WTC11 (cell line): ENCODE results near the gene SYNCRIP. TPM values are rescaled to one million over a fixed set of nuclear protein-coding genes. Genes with fewer than 3 reads are reported as not detected.

Source experiments
- ATAC-seq: fragments of 200-7000 bp; cut with Tn5 transposase; 2 replicates; pipeline ENCODE4 v1.10.0; 2021; ENCODE audit warnings: mild to moderate bottlenecking, moderate library complexity
- CTCF ChIA-PET: fragments of 300-600 bp; sonication (Branson Sonifier 250); formaldehyde crosslinking; loops from one replicate; lab custom pipeline; 2021; ENCODE audit warnings: antibody characterized with exemption; lab: Charles Lee
- POLR2A ChIA-PET: fragments of 350-600 bp; sonication (Branson Sonifier 250); formaldehyde crosslinking; loops from one replicate; lab custom pipeline; 2021; ENCODE audit warnings: antibody characterized with exemption; lab: Charles Lee
- DNase-seq: peaks from one replicate; pipeline ENCODE4 v3.0.0; 2021; ENCODE audit warnings: low spot score
- H3K27ac Mint-ChIP-seq: 2 replicates; pipeline ENCODE4 v1.8.0; 2021; ENCODE audit warnings: mixed read lengths
- H3K27me3 Mint-ChIP-seq: 2 replicates; pipeline ENCODE4 v1.8.0; 2021; ENCODE audit warnings: low read depth, mild to moderate bottlenecking, moderate library complexity, mixed read lengths
- H3K36me3 Mint-ChIP-seq: 2 replicates; pipeline ENCODE4 v1.8.0; 2021; ENCODE audit warnings: mixed read lengths
- H3K4me1 Mint-ChIP-seq: 2 replicates; pipeline ENCODE4 v1.8.0; 2022; ENCODE audit warnings: mixed read lengths
- H3K4me3 Mint-ChIP-seq: 2 replicates; pipeline ENCODE4 v1.8.0; 2021; ENCODE audit warnings: mild to moderate bottlenecking, moderate library complexity, mixed read lengths
- H3K9me3 Mint-ChIP-seq: 2 replicates; pipeline ENCODE4 v1.8.0; 2021; ENCODE audit warnings: mixed read lengths
- ATF1 ChIP-seq: sonication (generic); formaldehyde crosslinking; IDR thresholded peaks from 2 replicates; pipeline ENCODE4 v1.8.1; 2023; ENCODE audit warnings: mild to moderate bottlenecking, moderate library complexity, missing genetic modification reagents
- ELF4 ChIP-seq: sonication (generic); formaldehyde crosslinking; IDR thresholded peaks from 2 replicates; pipeline ENCODE4 v1.8.1; 2022; ENCODE audit warnings: low read depth, mild to moderate bottlenecking, moderate library complexity, missing genetic modification reagents
- ESRRA ChIP-seq: sonication (generic); formaldehyde crosslinking; IDR thresholded peaks from 2 replicates; pipeline ENCODE4 v1.8.1; 2022; ENCODE audit warnings: mild to moderate bottlenecking, missing genetic modification reagents, borderline replicate concordance
- ETV6 ChIP-seq: sonication (generic); formaldehyde crosslinking; IDR thresholded peaks from 2 replicates; pipeline ENCODE4 v1.8.1; 2022; ENCODE audit warnings: mild to moderate bottlenecking, missing genetic modification reagents
- GTF2I ChIP-seq: fragments of 250-450 bp; sonication (Bioruptor Pico); conservative IDR thresholded peaks from 2 replicates; pipeline ENCODE4 v1.4.0; 2021; ENCODE audit warnings: mild to moderate bottlenecking
- JUN ChIP-seq: sonication (generic); formaldehyde crosslinking; IDR thresholded peaks from 2 replicates; pipeline ENCODE4 v1.8.0; 2023; ENCODE audit warnings: mild to moderate bottlenecking, missing genetic modification reagents
- NFATC4 ChIP-seq: fragments of 250-450 bp; sonication (Bioruptor Pico); IDR thresholded peaks from 2 replicates; pipeline ENCODE4 v1.9.0; 2021; ENCODE audit warnings: mild to moderate bottlenecking
- NFYB ChIP-seq: sonication (generic); formaldehyde crosslinking; conservative IDR thresholded peaks from 2 replicates; pipeline ENCODE4 v1.8.0; 2022; ENCODE audit warnings: low read depth, missing genetic modification reagents
- SP1 ChIP-seq: sonication (generic); formaldehyde crosslinking; conservative IDR thresholded peaks from 2 replicates; pipeline ENCODE4 v1.8.1; 2022; ENCODE audit warnings: missing genetic modification reagents
- TEAD4 ChIP-seq: sonication (generic); formaldehyde crosslinking; IDR thresholded peaks from 2 replicates; pipeline ENCODE4 v1.8.0; 2022; ENCODE audit warnings: mild to moderate bottlenecking, missing genetic modification reagents
- ZBTB21 ChIP-seq: sonication (generic); formaldehyde crosslinking; IDR thresholded peaks from 2 replicates; pipeline ENCODE4 v1.8.1; 2023; ENCODE audit warnings: mild to moderate bottlenecking, missing genetic modification reagents, borderline replicate concordance
- ZNF121 ChIP-seq: sonication (generic); formaldehyde crosslinking; IDR thresholded peaks from 2 replicates; pipeline ENCODE4 v1.8.0; 2023; ENCODE audit warnings: missing genetic modification reagents
- ZNF138 ChIP-seq: sonication (generic); formaldehyde crosslinking; conservative IDR thresholded peaks from 2 replicates; pipeline ENCODE4 v1.8.1; 2022; ENCODE audit warnings: mild to moderate bottlenecking, moderate library complexity, missing genetic modification reagents
- ZNF263 ChIP-seq: sonication (generic); formaldehyde crosslinking; IDR thresholded peaks from 2 replicates; pipeline ENCODE4 v1.8.1; 2022; ENCODE audit warnings: low read depth, mild to moderate bottlenecking, moderate library complexity, missing genetic modification reagents
- total RNA-seq: library from RNA; stranded (reverse); gene quantifications from 3 replicates; pipeline ENCODE4 v1.2.3, GENCODE V29; 2021
- TF ChIP-seq, protein P1 (sequence below): sonication (generic); formaldehyde crosslinking; IDR thresholded peaks from 2 replicates; pipeline ENCODE4 v1.8.1; 2023; ENCODE audit warnings: mild to moderate bottlenecking, missing genetic modification reagents, moderate library complexity
- TF ChIP-seq, protein P2 (sequence below): fragments of 250-450 bp; sonication (Bioruptor Pico); IDR thresholded peaks from 2 replicates; pipeline ENCODE4 v1.9.0; 2021; ENCODE audit warnings: mild to moderate bottlenecking
- TF ChIP-seq, protein P3 (sequence below): sonication (generic); formaldehyde crosslinking; IDR thresholded peaks from 2 replicates; pipeline ENCODE4 v1.8.1; 2023; ENCODE audit warnings: mild to moderate bottlenecking, moderate library complexity, missing genetic modification reagents
- TF ChIP-seq, protein P4 (sequence below): fragments of 250-450 bp; sonication (Bioruptor Pico); IDR thresholded peaks from 2 replicates; pipeline ENCODE4 v2.1.2; 2022; ENCODE audit warnings: mild to moderate bottlenecking, moderate library complexity
- TF ChIP-seq, protein P5 (sequence below): fragments of 250-450 bp; sonication (Bioruptor Pico); IDR thresholded peaks from 2 replicates; pipeline ENCODE4 v1.9.0; 2021; ENCODE audit warnings: moderate library complexity, mild to moderate bottlenecking, inconsistent platforms, borderline replicate concordance
- TF ChIP-seq, protein P6 (sequence below): sonication (generic); formaldehyde crosslinking; IDR thresholded peaks from 2 replicates; pipeline ENCODE4 v1.8.1; 2022; ENCODE audit warnings: low read depth, missing genetic modification reagents, borderline replicate concordance
- TF ChIP-seq, protein P7 (sequence below): sonication (generic); formaldehyde crosslinking; IDR thresholded peaks from 2 replicates; pipeline ENCODE4 v1.8.1; 2023; ENCODE audit warnings: mild to moderate bottlenecking, missing genetic modification reagents

SYNCRIP gene
- total RNA-seq, 1 experiment from 2014 or later = 150 TPM

DNA sequence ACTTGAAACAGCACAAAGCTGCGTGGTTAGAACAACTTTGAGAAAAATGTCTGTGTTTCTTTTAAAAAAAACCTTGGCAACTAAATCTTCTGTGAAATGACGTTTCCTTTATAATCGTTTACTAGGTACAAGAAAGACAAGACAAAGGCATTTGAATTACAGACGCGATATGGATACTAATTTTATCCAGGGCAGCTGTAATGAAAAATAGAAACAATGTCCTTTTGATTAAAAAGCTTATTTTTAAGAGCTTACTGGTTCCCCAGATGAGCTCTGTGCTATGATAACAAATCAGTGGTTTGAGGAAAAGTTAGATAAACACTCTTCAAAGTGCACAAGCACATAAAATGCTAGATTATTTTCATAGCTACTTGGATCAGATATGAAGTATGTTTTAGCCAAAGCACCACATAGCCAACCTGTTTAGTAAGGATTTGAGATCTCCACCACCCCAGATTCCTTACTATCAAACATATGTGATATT lies 1.6 kb upstream of the SYNCRIP start:
- H3K4me3 Mint-ChIP-seq = peak overlapping the region; percentile 82
- peaks cover 36% of the 10 kb centered on the region for H3K36me3 Mint-ChIP-seq
- TF ChIP-seq TEAD4 (CRISPR knock-in tag) (no peak), ELF4 (CRISPR knock-in tag) (no peak), ZNF121 (CRISPR knock-in tag) (no peak), ATF1 (CRISPR knock-in tag) (no peak), NFYB (CRISPR knock-in tag) (no peak), GTF2I (CRISPR knock-in tag) (no peak), NFATC4 (CRISPR knock-in tag) (no peak), SP1 (no peak), ETV6 (no peak), ZBTB21 (CRISPR knock-in tag) (no peak)
- TF ChIP-seq, protein P1, sequence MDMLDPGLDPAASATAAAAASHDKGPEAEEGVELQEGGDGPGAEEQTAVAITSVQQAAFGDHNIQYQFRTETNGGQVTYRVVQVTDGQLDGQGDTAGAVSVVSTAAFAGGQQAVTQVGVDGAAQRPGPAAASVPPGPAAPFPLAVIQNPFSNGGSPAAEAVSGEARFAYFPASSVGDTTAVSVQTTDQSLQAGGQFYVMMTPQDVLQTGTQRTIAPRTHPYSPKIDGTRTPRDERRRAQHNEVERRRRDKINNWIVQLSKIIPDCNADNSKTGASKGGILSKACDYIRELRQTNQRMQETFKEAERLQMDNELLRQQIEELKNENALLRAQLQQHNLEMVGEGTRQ = no peak
- TF ChIP-seq, protein P2, sequence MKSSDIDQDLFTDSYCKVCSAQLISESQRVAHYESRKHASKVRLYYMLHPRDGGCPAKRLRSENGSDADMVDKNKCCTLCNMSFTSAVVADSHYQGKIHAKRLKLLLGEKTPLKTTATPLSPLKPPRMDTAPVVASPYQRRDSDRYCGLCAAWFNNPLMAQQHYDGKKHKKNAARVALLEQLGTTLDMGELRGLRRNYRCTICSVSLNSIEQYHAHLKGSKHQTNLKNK (CRISPR knock-in tag) = no peak
- TF ChIP-seq, protein P3, sequence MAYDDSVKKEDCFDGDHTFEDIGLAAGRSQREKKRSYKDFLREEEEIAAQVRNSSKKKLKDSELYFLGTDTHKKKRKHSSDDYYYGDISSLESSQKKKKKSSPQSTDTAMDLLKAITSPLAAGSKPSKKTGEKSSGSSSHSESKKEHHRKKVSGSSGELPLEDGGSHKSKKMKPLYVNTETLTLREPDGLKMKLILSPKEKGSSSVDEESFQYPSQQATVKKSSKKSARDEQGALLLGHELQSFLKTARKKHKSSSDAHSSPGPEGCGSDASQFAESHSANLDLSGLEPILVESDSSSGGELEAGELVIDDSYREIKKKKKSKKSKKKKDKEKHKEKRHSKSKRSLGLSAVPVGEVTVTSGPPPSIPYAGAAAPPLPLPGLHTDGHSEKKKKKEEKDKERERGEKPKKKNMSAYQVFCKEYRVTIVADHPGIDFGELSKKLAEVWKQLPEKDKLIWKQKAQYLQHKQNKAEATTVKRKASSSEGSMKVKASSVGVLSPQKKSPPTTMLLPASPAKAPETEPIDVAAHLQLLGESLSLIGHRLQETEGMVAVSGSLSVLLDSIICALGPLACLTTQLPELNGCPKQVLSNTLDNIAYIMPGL (CRISPR knock-in tag) = no peak
- TF ChIP-seq, protein P4, sequence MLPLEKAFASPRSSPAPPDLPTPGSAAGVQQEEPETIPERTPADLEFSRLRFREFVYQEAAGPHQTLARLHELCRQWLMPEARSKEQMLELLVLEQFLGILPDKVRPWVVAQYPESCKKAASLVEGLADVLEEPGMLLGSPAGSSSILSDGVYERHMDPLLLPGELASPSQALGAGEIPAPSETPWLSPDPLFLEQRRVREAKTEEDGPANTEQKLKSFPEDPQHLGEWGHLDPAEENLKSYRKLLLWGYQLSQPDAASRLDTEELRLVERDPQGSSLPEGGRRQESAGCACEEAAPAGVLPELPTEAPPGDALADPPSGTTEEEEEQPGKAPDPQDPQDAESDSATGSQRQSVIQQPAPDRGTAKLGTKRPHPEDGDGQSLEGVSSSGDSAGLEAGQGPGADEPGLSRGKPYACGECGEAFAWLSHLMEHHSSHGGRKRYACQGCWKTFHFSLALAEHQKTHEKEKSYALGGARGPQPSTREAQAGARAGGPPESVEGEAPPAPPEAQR = no peak
- CTCF ChIA-PET = no interaction called here
- H3K4me1 Mint-ChIP-seq = peaks cover 36% of the 10 kb centered on the region
- H3K9me3 Mint-ChIP-seq = peaks cover 18% of the 10 kb centered on the region
- DNase-seq = no peak
- POLR2A ChIA-PET = interaction anchor here (0.6 to 5.2 kb wide), 6 partner anchors 12 to 1605 kb away, joined by 3 to 102 read pairs (median 12); partner anchors contain the start of gene SNX14
- peak overlapping the region; percentile 98 for H3K27ac Mint-ChIP-seq
- ATAC-seq = no peak
- H3K27me3 Mint-ChIP-seq = no peaks in the 10 kb centered on the region

DNA sequence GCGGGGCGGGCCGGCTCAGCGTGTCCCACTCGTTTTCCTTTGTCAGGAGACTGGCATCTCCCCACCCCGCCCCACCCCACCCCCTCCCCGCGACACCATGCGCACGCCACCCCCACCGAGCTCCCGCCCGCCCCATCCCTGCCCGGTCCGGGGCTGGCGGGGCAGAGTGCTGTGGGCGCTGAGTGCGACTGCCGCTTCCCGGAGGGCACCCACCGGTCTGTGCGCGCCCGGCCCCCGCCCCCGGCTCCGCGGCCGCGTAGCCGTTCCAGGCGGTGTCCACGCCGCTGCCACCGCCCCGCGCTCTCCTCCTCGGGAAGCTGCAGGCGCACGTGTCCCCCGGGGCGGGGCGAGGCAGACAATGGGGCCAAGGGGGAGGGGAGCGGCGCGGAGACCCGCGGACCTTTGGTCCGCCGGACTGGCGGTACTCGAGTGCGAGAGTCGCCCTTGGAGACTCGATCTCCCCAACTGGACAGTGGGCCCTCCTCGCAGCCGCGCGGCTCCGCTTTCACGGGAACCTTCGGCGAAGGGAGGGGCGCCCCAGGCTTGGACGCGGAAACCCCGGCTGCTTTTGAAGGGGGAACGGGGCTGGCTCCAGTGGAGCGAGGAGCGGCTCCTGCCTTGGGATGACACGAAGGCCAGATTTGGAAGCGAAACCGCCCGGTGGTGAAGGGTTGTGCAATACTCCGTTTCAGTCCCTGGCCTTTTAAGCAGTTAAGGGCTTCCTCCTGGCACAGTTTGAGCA lies 1.0 kb upstream of the SYNCRIP start:
- peaks cover 42% of the 10 kb centered on the region for H3K36me3 Mint-ChIP-seq
- POLR2A ChIA-PET = interaction anchor here (1.0 to 5.2 kb wide), 6 partner anchors 13 to 1606 kb away, joined by 3 to 102 read pairs (median 12); partner anchors contain the start of gene SNX14
- peaks cover 42% of the 10 kb centered on the region for H3K4me1 Mint-ChIP-seq
- H3K27me3 Mint-ChIP-seq = no peaks in the 10 kb centered on the region
- DNase-seq = peak; percentile 92
- peaks cover 12% of the 10 kb centered on the region for H3K9me3 Mint-ChIP-seq
- CTCF ChIA-PET = interaction anchor here (1.6 kb wide), 1 partner anchor 35 kb away, joined by 7 read pairs; no protein-coding TSS in a partner anchor
- peak; percentile 58 for ATAC-seq
- H3K27ac Mint-ChIP-seq = peak overlapping the region; percentile 98
- peak overlapping the region; percentile 94 for H3K4me3 Mint-ChIP-seq
- TF ChIP-seq, protein P3 (CRISPR knock-in tag) = no peak; the same call in 1 of the 2 replicates
- TF ChIP-seq ESRRA (CRISPR knock-in tag) (no peak), ZNF138 (CRISPR knock-in tag) (peak; percentile 44; the same call in 1 of the 2 replicates), NFYB (CRISPR knock-in tag) (no peak), ZNF121 (CRISPR knock-in tag) (no peak), ZNF263 (no peak), JUN (0 out of 2 replicates have a peak, but pooled peaks have one; percentile 64)
- TF ChIP-seq, protein P5, sequence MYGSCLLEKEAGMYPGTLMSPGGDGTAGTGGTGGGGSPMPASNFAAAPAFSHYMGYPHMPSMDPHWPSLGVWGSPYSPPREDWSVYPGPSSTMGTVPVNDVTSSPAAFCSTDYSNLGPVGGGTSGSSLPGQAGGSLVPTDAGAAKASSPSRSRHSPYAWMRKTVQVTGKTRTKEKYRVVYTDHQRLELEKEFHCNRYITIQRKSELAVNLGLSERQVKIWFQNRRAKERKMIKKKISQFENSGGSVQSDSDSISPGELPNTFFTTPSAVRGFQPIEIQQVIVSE = no peak
- TF ChIP-seq, protein P6, sequence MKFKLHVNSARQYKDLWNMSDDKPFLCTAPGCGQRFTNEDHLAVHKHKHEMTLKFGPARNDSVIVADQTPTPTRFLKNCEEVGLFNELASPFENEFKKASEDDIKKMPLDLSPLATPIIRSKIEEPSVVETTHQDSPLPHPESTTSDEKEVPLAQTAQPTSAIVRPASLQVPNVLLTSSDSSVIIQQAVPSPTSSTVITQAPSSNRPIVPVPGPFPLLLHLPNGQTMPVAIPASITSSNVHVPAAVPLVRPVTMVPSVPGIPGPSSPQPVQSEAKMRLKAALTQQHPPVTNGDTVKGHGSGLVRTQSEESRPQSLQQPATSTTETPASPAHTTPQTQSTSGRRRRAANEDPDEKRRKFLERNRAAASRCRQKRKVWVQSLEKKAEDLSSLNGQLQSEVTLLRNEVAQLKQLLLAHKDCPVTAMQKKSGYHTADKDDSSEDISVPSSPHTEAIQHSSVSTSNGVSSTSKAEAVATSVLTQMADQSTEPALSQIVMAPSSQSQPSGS = no peak
- TF ChIP-seq, protein P7, sequence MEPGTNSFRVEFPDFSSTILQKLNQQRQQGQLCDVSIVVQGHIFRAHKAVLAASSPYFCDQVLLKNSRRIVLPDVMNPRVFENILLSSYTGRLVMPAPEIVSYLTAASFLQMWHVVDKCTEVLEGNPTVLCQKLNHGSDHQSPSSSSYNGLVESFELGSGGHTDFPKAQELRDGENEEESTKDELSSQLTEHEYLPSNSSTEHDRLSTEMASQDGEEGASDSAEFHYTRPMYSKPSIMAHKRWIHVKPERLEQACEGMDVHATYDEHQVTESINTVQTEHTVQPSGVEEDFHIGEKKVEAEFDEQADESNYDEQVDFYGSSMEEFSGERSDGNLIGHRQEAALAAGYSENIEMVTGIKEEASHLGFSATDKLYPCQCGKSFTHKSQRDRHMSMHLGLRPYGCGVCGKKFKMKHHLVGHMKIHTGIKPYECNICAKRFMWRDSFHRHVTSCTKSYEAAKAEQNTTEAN (CRISPR knock-in tag) = no peak
